ENCODE results near the gene ATP4B.
A peak's percentile ranks its signal among the peaks of the same experiment; 100 is the strongest.

Gene ATP4B

DNA sequence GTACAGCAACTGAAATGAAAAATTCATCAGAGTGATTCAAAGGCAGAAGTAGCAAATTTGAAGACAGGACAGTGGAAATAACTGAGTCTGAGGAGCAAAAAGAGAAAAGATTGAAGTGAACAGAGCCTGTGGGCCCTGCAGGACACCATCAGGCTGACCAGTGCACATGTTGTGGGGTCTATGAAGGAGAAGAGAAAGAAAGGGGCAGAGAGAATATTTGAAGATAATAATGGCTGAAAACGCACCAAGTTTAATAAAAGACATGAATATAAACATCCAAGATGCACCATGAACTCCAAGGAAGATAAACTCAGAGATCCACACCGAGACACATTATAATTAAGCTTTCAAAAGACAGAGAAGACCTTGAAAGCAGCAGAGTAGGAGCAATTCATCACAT lies 15.4 kb downstream of the ATP4B start:
- no peak for DNase-seq
- Mint-ChIP-seq H3K27ac (no peak overlapping the region), H3K4me1 (no peaks in the 10 kb centered on the region), H3K9me3 (peaks cover 70% of the 10 kb centered on the region), H3K36me3 (ENCODE audit: low read depth) (peaks cover 89% of the 10 kb centered on the region), H3K4me3 (no peak overlapping the region), H3K27me3 (ENCODE audit: low read depth, poor library complexity) (peaks cover 4% of the 10 kb centered on the region)
- TF ChIP-seq, protein P1, sequence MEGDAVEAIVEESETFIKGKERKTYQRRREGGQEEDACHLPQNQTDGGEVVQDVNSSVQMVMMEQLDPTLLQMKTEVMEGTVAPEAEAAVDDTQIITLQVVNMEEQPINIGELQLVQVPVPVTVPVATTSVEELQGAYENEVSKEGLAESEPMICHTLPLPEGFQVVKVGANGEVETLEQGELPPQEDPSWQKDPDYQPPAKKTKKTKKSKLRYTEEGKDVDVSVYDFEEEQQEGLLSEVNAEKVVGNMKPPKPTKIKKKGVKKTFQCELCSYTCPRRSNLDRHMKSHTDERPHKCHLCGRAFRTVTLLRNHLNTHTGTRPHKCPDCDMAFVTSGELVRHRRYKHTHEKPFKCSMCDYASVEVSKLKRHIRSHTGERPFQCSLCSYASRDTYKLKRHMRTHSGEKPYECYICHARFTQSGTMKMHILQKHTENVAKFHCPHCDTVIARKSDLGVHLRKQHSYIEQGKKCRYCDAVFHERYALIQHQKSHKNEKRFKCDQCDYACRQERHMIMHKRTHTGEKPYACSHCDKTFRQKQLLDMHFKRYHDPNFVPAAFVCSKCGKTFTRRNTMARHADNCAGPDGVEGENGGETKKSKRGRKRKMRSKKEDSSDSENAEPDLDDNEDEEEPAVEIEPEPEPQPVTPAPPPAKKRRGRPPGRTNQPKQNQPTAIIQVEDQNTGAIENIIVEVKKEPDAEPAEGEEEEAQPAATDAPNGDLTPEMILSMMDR (IDR thresholded peaks at IDR 0.05): no peak

DNA sequence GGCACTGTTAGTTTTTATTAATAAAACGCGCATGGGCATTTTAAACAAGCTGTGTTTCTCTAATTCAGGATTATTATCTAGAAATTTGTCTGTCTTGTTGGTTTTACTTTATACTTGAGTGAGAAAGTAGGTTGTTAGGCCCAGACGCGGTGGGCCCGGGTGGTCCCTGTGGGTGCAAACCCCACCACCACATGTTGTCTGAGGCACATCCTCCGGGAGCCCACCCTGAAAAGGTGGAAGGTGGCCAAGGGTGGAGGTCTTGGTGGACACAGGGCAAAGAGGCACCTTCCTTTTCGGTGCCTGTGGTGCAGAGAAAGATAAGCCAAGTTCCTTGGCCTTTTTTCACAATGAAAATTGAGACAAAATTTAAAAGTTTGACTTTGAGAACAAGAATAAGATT lies 16.6 kb downstream of the ATP4B start:
- Mint-ChIP-seq H3K36me3 (ENCODE audit: low read depth) (peaks cover 96% of the 10 kb centered on the region), H3K4me1 (no peaks in the 10 kb centered on the region), H3K4me3 (no peak overlapping the region), H3K27me3 (ENCODE audit: low read depth, poor library complexity) (peaks cover 4% of the 10 kb centered on the region), H3K27ac (no peak overlapping the region), H3K9me3 (peaks cover 67% of the 10 kb centered on the region)
- no peak for DNase-seq
- TF ChIP-seq, protein P1 (IDR thresholded peaks at IDR 0.05): no peak

DNA sequence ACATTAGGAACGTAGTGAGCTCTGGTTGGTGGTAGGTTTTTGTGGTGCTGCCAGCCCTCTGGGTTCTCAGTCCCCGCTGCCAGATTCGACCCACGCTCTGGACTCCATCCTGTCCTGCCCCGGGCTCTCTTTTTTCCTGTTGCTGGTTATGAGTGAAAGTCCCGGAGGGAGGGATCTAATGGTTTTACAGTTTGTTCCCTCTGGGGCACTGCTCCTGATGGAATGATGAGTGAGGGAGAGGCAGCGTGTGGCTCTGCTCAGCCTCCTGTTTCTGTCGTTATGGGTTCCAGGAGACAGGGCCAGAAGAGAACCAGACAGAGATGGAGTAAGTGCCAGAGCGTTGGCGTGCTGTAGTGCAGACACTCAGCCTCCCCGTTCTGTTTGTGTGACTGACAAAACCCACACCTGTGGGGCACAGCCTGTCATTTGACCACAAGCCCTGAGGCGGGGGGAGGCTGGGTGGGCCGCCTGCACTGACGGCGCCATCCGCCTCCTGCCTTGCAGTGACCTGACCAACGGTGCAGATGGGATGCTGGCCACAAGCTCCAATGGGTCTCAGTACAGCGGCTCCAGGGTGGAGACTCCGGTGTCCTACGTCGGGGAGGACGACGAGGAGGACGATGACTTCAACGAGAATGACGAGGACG lies 18.3 kb downstream of the ATP4B start:
- peaks cover 4% of the 10 kb centered on the region for H3K27me3 Mint-ChIP-seq (ENCODE audit: low read depth, poor library complexity)
- no peaks in the 10 kb centered on the region for H3K4me1 Mint-ChIP-seq
- peaks cover 54% of the 10 kb centered on the region for H3K9me3 Mint-ChIP-seq
- H3K36me3 Mint-ChIP-seq (ENCODE audit: low read depth): peaks cover 92% of the 10 kb centered on the region
- no peak overlapping the region for H3K4me3 Mint-ChIP-seq
- TF ChIP-seq, protein P1 (IDR thresholded peaks at IDR 0.05): no peak
- no peak for DNase-seq
- peak overlapping the region; percentile 25 for H3K27ac Mint-ChIP-seq

DNA sequence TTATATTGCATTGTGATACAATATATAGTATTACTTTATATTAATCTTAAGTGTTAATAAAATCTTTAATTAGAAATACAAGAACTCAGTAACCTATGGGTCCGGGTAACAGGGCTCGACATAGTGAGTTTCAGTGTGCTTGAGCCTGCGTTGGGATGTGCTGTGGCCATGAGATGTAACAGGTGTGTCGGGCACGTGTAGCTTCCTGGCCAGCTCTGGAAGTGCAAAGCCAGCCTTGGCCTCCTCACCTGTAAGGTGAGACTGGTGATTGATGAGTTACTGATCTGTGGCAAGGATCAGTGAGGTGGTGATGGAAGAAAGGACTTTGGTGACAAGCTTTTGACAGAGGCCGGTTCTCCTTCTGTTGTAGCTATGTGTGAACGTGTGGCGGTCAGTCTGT lies 19.2 kb downstream of the ATP4B start:
- DNase-seq: no peak
- H3K27me3 Mint-ChIP-seq (ENCODE audit: low read depth, poor library complexity): peaks cover 4% of the 10 kb centered on the region
- TF ChIP-seq, protein P1 (IDR thresholded peaks at IDR 0.05): no peak
- H3K27ac Mint-ChIP-seq: no peak overlapping the region
- no peak overlapping the region for H3K4me3 Mint-ChIP-seq
- H3K36me3 Mint-ChIP-seq (ENCODE audit: low read depth): peaks cover 93% of the 10 kb centered on the region
- no peaks in the 10 kb centered on the region for H3K4me1 Mint-ChIP-seq
- H3K9me3 Mint-ChIP-seq: peaks cover 45% of the 10 kb centered on the region

DNA sequence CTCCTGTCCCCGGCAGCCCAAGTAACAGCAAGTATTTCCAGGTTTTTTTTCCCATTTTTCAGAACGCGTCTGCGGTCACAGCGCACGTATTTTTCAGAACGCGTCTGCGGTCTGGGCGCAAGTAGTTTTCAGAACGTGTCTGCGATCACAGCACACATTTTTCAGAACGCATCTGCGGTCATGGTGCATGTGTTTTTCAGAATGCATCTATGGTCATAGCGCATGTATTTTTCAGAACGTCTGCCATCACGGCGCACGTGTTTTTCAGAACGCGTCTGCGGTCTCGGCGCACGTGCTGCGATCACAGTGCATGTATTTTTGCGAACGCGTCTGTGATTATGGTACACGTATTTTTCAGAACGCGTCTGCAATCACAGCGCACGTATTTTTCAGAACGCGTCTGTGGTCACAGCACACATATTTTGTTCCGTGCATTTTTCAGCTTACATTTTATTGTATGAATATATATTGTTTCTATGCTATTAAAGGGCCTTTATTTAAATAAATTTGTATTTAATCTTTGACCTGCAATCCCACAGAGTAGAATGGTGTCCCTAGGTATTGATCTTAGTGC lies 19.7 kb downstream of the ATP4B start:
- no peak for DNase-seq

More for the DNA sequence above, 19.7 kb downstream of the ATP4B start:
- no peak overlapping the region for H3K4me3 Mint-ChIP-seq
- peaks cover 91% of the 10 kb centered on the region for H3K36me3 Mint-ChIP-seq (ENCODE audit: low read depth)
- peaks cover 39% of the 10 kb centered on the region for H3K9me3 Mint-ChIP-seq
- peaks cover 4% of the 10 kb centered on the region for H3K27me3 Mint-ChIP-seq (ENCODE audit: low read depth, poor library complexity)
- peak overlapping the region; percentile 19 for H3K27ac Mint-ChIP-seq
- no peaks in the 10 kb centered on the region for H3K4me1 Mint-ChIP-seq
- TF ChIP-seq, protein P1 (IDR thresholded peaks at IDR 0.05): no peak

Measured in nephron progenitor cell (in vitro differentiated cells).